GM19452 (cell line): ENCODE measurements around the gene PEX5L.
"Not testable (repeated sequence)": the region's sequence is repeated elsewhere in the genome, so short reads cannot be mapped to it uniquely, and the experiment has no call there.

Experiments used
- ATAC-seq: cut with Tn5 transposase; IDR thresholded peaks from one replicate; pipeline ENCODE4 v1.9.1; 2021; ENCODE audit not compliant: unreplicated experiment

The PEX5L gene, protein sequence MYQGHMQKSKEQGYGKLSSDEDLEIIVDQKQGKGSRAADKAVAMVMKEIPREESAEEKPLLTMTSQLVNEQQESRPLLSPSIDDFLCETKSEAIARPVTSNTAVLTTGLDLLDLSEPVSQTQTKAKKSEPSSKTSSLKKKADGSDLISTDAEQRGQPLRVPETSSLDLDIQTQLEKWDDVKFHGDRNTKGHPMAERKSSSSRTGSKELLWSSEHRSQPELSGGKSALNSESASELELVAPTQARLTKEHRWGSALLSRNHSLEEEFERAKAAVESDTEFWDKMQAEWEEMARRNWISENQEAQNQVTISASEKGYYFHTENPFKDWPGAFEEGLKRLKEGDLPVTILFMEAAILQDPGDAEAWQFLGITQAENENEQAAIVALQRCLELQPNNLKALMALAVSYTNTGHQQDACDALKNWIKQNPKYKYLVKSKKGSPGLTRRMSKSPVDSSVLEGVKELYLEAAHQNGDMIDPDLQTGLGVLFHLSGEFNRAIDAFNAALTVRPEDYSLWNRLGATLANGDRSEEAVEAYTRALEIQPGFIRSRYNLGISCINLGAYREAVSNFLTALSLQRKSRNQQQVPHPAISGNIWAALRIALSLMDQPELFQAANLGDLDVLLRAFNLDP

DNA sequence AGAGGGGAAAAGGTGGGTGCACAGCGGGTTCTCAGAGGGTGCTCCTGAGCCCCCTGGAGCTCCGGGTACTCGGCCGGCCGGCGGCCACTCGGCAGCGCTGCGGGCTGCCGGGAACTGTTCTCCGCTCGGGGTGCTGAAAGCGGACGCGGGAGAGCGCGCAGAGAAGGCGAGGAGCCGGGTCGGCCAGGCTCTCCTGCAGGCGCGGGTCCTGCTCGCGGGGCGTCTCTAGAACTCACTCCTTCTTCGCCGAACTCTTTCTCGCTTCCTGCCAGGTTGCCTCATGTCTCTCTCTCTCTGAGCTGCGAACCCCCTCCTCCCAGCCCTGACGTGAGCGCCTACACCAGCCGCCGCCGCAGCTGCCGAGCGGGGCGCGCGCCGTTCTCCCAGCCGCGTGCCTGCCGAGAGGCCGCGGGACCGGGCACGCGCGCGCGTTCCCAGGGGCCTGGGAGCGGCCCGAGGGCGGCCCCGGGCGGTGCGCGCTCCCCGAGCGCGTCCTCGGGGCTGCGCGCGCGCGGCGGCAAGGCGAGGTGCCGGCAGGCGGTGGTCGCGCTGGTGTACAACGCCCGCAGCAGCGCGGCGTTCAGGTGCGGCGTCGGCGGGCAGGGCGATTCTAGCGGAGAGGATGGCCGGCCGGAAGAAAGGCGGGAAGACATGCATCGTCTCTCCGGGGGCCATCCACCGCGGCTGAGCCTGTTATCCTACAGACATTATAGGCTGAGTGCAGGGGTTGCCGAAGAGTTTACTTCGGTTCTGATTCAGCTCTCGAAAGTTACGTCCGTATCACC lies at the start of gene PEX5L:
TSS of gene PEX5L (minus strand) at position 267 of the 785 bp plus-strand sequence. CDS start 338 bp downstream, outside the sequence.
- peak; percentile 83 for ATAC-seq

DNA sequence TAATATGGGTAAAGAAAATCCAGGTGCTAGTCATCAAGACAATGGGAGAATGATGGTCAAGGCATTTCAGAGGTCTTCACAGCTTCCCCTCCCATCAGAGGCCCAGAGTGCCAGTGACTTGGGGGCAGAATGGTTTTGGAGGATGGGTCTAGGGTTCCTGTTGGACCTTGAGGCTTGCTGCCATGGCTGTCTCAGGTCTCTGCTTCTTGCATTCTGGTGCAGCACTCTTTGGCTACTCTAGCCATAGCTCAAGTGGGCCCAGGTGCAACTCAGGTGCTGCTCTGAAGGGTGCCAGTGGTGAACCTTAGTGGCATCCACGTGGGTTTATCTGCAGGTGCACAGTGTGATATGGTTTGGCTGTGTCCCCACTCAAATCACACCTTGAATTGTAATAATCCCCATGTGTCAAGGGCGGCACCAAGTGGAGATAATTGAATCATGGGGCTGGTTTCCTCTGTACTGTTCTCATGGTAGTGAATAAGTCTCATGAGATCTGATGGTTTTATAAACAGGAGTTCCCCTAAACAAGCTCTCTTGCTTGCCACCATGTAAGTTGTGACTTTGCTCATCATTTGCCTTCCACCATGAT lies 48.5 kb upstream of the PEX5L start:
- ATAC-seq, result no peak

DNA sequence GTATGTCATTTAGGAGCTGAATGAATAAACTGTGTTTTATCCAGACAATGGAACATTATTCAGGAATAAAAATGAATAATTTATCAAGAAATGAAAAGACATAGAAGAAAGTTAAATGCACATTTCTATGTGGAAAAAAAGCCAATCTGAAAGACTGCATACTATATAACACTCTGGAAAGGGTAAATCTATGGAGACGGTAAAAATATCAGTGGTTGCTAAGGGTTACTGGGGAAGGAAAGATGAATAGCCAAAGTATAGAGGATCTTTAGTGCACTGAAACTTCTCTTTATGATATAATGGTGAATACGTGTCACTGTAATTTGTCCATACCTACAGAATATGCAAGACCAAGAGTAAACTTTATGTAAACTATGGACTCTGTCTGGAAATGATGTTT lies 46.0 kb upstream of the PEX5L start:
- no peak for ATAC-seq

DNA sequence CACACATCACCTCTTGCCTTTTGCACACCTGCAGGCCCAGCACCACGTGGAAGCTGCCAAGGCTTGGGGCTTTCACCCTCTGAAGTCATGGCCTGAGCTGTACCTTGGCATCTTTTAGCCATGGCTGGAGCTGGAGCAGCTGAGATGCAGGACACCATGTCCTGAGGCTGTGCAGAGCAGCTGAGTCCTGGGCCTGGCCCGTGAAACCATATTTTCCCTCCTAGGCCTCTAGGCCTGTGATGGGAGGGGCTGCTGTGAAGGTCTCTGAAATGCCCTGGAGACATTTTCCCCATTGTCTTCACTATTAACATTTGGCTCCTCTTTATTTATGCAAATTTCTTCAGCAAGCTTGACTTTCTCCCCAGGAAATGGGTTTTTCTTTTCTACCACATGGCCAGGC lies 41.9 kb upstream of the PEX5L start:
- no peak for ATAC-seq

DNA sequence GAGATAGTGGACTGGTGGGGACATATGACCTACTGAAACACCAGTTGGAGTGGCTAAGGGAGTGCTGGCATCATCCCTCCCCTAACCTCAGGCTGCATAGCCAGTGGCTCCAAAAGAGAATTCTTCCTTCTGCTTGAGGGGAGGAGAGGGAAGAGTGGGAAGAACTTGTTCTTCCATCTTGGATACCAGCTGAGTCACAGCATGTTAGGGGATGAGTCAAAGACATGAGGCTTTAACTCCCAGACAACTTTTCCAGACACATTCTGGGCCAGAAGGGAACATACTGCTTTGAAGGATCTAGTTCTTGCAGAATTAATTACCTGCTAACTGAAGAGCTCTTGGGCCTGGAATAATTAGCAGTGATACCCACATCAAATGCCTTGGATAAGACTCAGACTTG lies 36.8 kb upstream of the PEX5L start:
- no peak for ATAC-seq

DNA sequence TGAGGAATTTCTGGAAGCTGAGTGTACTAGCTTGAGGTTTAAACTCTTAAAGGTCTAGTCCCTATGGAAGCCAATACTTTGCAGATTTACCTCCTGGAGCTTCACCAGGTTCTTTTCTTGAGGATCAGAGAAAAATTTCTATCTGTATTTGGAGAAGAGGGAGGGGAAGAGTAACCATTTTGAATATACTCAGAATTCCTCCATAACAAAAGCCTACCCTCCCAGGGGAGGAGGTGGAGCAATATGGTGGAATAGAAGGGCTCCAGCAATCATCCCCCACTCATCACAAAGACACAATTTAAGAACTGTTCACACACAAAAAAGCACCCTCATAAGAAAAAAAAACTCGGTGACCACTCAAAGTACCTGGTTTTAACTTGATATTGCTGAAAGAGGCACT lies 36.0 kb upstream of the PEX5L start:
- no peak for ATAC-seq

DNA sequence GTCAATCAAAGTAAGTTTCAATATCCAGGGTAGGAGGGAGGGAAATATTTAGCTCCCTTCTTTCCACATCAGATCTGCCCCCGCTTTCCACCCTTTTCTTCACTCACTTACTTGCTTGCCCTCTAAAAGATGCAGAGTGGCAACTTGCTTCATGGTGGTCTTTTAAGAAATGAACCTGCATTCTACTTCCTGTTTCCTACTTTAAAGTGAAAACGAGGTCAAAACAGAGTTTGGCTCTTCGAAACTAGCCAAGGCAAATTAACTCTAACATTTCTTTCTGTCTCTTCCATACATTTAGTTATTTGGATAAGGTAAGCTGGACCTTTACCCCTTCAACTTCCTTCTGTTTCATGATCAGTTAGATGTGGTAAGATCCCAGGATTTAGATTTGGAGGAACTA lies 34.2 kb upstream of the PEX5L start:
- no peak for ATAC-seq

DNA sequence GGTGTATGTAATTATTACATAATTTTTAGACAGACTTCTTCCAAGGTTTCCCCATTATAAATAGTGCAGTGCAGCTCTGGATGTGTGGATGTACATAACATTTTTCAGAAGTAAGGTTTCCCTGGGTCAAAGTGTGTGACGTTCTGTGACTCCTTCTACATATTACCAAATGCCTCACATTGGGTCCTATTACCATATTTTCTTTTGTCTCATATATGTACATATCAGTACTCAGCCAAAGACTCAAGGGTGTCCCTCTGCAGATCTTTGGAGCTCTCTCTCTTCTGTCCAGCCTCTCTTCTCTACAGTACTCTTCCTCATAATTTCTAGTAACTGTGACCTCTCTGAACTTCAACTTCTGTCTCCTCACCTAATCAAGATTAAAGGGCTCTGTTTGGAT lies 31.3 kb upstream of the PEX5L start:
- ATAC-seq, result no peak

DNA sequence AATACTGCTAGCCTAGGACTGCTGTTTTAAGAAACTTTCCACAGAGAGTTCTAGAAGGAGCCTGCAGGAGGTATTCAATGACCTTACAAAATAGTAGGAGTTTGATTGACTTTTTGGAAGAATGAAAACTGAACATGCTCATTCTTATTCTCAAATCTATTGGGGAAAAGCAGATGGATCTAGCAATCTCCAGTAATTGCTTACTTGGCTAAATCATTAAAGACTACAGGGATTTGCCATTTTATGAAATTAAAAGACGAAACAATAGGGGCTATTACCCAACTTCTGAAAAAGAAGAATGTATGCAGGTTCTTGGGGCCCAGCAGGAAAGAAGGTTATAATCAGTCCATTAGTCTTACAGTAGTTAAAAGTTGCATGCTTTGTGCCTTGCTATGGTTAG lies 29.9 kb upstream of the PEX5L start:
- ATAC-seq, result no peak

DNA sequence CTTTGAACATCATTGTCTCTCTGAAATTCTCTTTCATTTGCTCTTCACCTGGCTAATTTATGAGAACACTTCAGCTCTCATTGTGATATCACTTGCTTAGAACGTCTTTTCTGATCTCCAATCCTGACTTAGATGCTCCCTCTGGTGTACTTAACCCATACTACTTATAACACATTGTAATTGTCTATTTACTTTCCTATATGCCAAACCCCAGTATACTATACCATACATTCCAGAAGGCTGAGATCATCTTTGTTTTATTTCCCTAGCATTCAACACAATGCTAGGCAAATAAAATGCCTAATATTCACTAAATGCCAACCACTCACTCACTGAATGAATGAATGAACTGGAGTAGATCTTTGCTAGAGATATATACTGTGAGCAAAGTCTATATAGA lies 27.0 kb upstream of the PEX5L start:
- ATAC-seq, result no peak

DNA sequence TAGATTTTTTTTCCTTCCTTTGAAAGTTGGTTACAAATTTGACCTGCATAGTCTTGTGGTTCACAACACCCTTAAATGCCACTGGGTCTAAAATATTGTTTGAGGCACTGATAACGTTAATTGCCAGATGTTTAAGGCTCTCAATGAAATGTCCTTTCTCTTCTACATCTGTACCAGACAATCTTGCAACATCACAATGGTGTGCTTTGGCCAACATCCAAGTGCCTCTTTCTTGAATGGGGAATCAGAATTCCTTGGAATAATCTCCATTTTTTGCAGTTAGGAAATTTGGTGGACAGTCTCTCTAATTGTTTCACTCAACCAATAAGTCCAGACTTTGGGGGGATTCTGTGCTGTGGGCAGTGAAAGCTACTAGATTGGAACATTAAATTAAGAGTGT lies 26.0 kb upstream of the PEX5L start:
- no peak for ATAC-seq

DNA sequence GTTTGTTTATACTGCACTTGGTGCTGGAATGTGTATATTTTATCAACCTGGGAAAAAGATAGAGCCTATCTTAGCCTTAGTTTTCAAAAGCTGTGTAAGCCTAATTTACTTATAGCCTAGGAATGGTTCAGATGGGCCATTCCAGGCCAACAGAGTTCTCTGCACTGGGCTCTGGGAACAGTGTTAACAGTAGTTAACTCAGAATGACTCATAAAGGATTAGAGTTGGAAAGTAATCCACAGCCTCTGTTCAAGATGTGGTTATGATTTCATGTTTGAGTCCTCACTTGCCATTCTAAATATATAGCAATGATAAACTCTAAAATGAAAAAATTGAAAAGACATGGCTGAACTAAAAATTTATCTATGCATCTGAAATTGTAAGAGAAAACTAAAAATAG lies 22.6 kb upstream of the PEX5L start:
- no peak for ATAC-seq

DNA sequence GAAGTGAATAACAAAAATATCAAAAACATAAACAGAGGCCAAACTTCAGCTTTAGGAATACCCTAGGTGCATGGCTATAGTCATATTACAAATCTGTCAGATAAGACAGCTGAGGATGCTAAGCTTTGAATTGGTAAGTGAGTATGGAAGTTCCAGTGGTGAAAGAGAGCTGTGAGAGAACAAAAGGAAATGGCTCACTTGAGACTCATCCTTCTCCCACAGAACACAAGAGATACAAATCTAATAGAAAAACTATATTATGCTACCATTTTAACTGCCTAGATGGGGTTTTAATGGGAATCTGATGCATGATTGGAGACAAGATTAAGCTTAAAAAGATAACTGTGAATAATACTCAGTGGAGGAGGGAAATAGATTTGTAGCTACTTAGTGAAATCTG lies 21.5 kb upstream of the PEX5L start:
- ATAC-seq, result no peak

DNA sequence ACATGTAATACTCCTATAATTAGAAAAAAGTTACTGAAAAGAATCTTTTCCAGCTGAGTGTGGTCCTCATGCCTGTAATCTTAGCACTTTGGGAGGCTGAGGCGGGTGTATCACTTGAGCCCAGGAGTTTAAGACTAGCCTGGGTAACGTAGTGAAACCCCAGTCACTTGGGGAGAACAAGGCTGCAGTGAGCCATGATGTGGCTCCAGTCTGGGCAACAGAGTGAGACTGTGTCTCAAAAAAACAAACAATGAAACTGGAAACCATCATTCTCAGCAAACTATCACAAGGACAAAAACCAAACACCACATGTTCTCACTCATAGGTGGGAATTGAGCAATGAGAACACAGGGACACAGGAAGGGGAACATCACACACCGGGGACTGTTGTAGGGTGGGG lies 18.9 kb upstream of the PEX5L start:
- ATAC-seq, result not testable (repeated sequence)

DNA sequence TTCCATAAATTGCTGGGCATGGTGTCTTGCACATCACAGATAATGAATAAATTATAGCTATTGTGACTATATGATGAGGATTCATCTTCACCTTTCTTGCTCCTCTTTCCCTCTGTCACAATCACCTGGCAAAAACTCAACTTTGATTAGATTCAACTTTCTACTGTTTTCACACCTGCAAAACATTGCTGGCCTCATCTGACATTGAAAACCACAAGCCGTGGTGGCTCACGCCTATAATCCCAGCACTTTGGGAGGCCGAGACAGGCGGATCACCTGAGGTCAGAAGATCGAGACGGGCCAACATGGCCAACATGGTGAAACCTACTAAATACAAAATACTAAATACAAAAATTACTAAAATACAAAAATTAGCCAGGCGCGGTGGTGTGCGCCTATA lies 12.7 kb upstream of the PEX5L start:
- ATAC-seq, result no peak

DNA sequence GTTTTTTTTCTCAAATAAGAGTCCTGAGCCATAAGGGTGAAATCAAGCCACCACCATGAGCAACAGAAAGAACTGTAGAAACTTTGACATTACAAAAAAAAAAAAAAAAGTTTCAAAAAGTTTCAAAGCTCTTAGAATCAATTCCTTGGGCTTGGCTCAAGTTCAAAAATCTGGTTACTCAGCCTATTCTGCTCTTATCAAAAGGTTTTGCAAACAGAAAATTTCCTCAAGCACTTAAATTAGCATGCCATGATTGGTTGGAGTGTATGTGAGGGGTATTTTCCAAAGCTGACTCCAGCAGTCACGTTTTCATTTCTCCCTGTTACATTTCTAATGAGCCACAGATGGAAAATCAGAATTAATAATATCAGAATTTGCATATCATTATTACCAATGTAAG lies 12.1 kb upstream of the PEX5L start:
- no peak for ATAC-seq

DNA sequence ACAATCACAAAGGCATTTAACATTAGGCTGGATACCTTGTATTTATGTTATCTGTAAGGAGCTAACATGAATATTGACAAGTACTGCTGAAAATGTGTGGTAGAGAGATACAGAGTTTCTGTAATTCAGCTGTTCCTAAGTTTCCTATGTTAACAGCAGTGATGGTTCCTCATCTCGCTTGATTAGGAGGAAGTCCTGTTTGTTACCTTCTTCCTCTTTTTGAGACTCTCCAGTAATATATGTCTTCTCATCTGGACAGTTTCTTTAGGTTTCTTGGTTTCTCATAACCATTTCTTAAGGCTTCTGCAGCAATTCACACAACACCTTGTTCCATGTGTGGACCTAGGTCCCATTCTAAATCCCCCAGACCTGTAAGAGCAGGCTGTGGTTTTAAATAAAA lies 11.4 kb upstream of the PEX5L start:
- peak; percentile 92 for ATAC-seq

DNA sequence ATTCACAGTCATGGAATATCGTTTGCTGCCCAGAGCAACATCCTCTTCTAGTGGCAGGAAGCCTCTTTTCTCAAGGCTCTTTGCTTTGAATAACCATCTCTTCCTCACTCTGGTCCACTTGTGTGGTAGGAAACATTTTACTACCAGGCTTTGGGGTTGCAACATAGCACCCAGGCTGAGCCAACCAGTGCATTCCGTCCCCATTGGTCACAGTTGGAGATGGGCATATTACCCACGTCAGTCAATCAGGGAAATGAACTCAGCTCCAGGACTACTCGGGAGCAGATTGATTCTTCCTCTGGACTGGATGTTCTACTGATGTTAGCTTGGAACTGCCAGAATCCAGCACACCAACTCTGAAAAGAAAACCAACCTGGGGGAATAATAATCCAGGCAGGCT lies 4.2 kb upstream of the PEX5L start:
- no peak for ATAC-seq

DNA sequence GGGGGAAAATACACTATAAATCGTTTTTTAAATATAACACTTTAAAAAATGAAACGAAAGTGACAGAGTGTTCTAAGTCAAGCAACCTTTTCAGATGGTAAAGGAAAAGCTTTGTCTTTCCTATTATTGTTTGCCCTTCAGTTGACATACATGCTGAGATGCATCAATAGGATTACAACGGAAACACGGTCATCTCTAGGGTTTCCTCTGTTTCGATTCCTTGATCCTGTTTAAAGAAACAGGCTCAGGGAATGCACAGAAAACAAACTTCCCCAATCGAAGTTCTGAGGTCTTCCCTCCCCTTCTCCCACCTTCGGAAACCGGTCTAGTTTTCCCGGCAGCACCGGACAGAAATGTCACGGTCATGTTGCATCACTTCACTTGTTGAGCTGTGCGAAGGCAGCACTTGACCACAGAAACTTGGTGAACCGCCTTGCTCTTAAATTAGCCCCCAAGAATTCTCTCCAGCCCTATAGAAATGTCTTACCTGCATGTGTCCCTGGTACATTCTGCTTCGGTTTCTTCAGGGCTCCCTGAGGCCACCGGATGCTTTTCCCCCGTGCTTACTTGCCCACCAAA lies 556 bp downstream of the PEX5L start:
- peak; percentile 64 for ATAC-seq

DNA sequence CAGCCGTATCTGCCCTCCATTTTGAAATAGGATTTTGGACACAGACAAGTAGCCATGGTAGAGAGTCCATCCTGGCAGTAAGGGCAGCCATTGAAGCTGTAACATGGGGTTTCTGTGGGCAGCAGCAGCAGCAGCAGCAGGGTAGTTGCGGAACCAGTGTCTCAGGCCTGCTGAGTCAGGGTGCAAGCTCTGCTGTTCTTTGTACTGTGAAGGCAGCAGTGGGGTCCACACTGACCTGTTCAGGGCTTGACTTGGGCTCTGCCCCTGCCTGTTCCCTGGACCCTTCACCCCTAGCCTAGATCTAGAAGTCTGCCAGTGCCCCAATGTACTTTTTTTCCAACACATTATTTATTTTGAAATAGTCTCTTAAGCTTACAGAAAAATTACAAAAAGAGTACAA lies 9.7 kb downstream of the PEX5L start:
- ATAC-seq, result no peak

DNA sequence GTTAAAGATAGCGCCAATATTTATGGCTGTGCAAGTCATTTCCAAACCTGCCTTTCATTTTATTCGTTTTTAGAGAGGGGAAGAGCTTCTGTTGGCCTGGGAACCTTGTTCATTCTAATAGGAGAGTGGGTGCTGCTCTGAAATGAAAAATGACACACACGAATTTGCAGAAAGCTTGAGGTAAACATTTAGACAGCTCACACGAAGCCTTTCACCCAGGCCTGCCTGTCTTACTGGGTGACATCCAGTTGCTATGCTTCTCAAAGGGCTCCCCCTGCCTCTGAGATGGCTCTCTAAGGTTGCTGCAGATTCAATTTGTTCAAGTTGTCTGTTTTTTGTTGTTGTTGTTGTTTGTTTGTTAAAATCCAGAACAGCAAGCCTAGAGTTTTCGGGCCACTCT lies 18.2 kb downstream of the PEX5L start:
- ATAC-seq, result no peak
